Measurements from ENCODE around the gene LRPAP1.

- TF ChIP-seq EZH2 (IDR thresholded peaks at IDR 0.05; ENCODE audit: borderline replicate concordance, low read depth, low read length, poor library complexity, severe bottlenecking) (no peak), CTCF (conservative IDR thresholded peaks at IDR 0.05; ENCODE audit: low read depth, low read length) (no peak)
Observed at GRCh38 chr4:3458371-3458770, 73.9 kb downstream of the LRPAP1 start.
